ENCODE data around the gene PGLYRP3.

Gene PGLYRP3

DNA sequence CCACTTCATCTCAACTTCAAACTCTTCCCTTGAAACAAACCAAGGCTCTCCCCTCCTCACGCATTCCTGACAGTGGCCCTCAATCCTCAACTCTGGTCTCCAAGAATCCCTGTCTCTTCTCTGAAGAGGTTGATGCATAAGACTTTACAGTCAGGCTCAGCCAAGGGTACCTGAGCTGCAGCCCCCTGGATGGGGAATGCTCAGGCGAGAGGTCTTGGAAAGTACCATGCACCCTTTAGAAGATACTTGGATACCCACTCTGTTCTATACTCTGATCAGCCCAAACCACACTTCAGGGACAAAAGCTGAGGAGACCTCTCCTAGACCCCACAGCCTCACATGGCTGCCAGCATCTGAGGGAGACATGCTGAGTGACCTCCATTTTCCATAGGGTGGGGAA, 536 bp upstream of the PGLYRP3 start:
- DNase-seq, result no peak

DNA sequence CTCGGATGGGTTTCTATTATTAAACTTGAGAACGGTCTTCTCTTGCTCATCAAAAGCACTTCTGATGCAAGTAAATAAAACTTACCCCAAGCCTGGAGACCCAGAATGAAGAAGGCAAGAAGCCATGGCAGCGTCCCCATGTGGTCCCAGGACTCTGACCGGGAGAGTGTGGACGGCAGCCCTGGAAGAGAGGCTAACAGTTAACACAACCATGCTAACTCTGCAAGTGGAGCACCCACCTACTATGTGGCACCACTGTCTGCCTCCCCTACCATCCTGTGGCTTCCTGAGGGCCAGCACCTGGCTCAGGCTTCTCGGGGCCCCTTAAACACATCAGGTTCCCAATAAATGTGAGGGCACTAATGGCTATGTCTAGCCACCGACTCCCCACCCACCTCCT, 2.2 kb downstream of the PGLYRP3 start:
- peak in 1 of 4 experiments; percentile 48 for DNase-seq

DNA sequence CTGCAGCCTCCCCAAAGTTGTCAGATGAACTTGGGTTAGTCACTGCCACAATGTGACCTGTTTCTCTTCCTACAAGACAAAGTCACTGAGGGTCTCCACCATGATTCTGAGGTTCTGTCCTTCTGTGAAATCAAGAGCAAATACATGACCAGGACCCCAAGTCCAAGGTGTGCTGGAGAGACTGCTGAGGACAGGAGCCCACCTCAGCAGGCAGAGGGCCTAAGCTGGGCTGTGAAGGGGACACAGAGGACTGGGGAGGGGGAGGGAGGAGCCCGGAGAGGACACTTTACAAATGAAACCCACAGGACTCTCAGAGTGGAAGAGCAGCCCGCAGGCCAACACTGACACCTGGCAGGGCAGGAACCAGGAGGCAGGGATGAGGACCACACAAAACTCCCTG, 3.3 kb downstream of the PGLYRP3 start:
- no peak for DNase-seq

DNA sequence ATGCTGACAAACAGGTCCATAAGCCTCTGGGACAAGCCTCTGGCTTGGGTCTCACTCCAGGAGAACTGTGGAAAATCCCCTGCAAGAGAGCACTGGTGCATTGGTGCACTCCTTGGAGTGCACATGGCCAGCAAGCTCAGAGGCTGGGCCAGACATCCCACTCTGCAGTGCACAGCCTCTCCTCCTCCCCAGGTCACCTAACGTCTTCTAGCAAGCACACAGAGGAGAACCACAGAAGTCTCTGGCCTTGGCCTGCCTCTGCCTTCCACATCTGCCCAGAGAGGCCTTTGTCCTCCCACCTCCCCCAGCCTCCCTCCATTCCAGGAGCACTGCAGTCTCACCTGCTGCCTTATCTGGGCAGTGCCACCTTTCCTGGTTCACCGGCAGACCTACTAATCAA, 4.2 kb downstream of the PGLYRP3 start:
- DNase-seq, result no peak

DNA sequence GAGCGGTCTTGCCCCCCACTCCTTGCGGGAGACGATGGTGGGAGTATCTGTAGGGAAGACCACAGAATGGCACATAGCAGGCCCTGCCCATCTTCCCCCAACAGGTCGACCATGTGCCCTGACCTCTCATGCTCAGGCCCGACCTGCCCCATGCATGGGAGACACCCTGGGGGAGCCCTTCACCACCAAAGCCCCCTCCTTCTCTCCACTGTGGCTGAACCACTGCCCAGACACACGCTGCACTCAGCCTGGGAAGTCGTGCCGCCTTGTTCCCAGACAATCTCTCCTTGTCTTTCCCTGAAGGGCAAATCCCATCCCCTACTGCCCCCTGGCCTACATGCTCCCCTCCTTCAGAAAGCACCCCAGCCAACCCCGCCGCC, 5.5 kb downstream of the PGLYRP3 start:
- DNase-seq, result no peak

DNA sequence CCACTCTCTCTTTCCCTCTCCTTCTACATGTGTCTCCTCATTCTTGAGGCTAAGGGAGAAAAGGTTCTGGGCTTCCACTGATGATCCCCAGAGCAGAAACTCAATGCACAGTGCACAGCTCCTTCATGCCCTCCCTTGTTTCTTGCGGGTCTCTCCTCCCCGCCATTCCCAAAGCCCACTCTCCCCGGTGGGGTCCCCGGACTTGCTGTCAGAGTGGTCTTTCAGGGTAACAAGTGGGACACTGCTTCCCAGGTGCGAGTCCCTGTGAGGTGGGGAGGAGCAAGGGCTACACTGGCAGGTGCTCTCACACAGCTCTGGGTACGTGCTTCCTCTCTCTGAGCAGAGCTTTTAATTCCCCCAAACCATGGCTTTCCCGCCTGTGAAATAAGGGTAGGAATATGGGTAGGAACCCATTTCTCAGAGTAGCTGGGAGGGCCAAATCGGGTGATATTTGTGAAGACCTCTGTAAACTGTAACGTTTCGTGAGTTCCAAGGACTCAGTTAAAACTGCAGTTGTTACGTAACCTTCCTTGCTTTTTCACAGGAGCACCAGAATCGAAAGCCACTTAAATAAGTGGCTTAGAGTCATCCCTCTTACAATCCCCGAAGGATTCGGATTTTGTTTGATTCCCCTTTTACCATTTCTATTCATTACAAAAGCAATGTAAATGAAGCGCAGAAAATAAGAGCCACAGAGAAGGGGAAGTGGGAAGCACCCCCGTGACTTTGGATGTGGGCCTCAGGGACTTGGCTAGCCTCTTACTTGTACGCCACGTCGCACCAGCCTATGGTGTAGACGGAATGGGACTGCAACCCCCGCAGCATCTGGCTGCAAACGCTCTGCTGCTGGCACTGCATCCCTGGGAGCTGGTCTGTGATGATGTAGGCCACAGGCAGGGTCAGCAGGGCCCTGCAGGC, 6.2 kb downstream of the PGLYRP3 start:
- DNase-seq, result peak; percentile 70 to 76 (median 74)

DNA sequence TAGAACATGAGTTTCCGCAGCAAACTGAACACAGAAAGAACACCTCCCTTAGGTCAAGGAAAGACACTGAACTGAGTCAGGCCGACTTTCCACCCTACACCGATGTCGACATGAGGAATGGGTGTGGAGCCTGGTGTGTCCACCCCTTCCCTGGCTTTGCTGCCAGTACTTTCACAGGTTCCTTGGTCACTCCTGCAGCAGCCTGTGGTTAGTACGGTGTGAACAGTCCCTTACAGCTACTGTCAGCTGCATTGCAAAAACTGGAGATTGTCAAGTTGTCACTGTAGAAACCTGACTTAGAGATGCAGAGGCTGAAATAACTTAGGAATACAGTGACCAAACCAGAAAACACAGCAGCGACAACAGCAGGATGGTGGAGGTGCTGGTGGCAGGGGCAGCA, 7.1 kb downstream of the PGLYRP3 start:
- DNase-seq, result no peak

DNA sequence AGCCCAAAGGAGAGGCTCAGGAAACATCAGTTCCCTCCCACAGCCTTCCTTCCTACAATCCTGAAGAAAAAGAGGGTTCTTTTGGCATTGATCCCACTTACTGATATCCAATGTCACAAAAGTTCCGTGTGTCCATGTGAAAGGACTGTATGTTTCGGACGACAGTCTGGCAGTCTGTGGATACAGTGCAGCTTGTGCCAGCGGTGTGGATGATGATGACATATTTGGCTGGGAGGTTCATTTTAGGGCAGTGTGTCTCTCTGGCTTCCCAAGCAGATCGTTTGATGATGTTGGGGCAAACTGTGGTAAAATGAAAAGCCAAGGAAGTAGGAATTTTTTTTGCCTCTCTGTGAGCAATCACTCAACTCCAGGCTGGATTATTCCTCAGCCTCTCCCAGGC, 10.4 kb downstream of the PGLYRP3 start:
- no peak for DNase-seq

DNA sequence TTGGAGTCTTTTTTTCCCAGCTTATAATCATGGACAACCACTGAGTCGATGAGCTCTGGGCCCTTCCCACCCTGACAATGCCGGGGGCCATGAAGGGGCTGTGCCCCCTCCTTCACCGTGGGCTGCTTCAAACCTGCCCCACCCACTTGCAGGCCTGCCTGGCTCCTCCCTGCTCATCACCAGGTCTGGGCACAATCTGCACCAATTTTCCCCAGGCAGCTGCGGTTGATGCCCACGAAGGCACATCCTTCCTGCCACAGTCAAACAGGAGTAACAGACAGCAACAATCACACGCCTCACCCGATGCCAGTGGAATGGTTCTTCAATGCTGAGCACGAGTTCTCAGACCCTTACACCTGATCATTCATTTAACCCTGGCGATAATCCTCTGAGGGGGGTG, 18.9 kb downstream of the PGLYRP3 start:
- no peak for DNase-seq

DNA sequence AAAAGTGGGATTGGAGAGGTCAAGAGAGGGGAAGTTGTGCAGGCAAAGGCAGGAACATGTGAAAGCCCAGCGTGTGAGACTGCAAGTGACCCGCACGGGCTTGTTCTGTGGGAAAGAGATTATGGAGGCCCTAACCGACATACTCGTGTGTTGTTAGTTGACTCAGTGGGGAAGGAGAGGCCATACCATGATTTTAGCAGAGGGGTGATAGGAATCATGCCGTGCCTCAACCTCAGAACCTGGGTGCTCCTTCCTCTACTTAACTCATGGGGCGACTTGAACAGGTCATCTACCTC, 19.3 kb downstream of the PGLYRP3 start:
- peak in 1 of 4 experiments; percentile 14 for DNase-seq

DNA sequence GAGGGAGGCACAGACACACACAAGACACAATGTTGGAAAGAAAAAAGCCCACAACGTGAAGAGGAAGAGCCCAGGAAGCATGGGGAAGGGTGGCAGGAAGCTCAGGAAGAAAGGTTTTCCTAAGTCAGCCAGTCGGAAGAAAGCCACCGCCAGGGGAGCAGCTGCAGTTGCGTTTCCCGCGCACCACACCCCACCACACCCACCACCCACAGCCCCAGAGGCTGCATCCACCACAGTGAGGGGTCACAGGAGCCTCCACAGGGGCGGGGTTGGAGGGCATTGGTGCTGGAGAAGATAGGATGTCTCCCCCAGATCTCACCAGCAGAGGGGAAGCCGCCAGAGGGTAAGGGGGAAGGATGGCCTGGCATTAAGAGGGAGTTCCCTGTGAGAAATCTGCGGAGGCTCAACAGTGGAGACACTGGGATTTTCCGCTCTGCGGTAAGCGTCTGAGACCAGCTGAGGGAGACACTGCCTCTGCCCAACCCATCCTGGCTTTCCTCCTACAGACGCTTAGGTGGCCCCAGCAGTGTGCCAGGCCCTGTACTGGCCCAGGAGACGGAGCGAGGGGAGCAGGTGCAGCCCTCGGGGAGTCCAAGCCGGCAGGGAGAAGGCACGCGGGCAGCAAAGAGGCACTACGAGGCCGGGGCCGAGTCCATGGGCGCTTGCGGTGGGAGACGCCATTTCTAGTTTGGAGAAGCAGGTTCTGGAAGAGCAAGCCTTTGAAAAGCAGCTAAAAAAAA, 19.8 kb downstream of the PGLYRP3 start:
- DNase-seq, result no peak

DNA sequence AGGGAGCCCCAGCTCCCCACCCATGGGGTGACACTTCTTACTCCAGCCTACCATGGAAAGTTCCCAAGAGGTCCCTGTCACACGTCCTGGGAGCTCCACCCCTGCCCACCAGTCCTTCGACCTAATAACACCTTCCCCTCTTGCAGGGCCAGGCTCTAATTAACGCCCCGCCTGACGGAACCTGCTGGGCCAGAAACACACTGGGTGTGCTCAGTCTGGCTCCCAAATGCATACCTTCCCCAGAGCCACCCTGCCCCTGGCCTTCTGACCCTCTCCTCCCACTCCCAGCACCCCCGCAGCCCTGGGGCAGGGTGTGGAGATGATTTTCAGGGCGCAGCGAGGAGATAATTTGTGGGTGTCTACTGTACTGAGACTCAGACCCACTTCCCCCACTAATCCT, 20.6 kb downstream of the PGLYRP3 start:
- no peak for DNase-seq

DNA sequence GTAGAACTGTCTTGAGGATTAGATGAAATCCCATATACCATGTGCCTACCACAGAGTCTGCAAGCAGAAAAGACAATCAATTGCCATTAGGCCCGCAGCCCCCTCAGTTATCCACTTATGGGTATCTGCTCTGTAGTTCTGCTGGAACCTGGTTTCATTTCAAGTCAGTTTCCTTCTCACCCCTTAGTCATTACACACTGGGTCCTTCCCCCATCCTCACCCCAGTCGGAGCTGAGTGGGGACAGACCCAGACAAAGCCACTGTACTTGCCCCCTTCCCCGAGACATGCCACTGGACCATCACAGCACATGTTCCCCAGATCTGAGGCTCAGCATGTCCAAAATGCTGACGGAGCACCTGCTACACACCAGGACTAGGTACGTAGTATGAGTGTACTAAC, 21.2 kb downstream of the PGLYRP3 start:
- no peak for DNase-seq

DNA sequence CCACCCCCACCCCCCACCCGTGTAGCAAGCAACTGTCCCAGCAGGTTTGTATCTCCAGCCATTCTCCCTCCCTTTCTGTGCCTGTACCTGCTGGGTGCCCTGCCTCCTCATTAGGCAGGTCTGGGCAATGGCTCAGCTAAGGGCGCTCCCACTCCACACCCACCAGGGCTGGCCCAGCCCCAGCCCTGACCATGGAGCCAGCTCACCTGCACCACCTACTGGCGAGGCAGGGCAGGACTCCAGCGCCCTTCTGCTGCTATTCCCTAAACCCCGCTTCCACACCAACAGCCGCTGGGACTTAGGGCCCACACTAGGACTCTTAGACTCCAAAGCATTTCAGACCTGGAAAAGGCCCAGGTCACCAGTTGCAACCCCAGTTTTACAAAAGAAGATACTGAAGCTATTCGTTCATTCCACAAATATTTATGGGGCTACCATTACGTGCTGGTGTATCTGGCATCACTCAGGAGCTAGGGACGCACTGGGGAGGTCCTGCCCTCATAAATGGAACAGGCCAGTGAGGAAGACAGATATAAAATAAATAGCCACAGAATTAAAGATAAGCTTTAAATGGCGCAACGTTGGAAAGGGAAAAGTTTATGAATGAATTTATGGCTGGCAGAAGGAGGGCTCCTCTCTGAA, 24.0 kb downstream of the PGLYRP3 start:
- DNase-seq, result peak; percentile 35 to 63 (median 47)

DNA sequence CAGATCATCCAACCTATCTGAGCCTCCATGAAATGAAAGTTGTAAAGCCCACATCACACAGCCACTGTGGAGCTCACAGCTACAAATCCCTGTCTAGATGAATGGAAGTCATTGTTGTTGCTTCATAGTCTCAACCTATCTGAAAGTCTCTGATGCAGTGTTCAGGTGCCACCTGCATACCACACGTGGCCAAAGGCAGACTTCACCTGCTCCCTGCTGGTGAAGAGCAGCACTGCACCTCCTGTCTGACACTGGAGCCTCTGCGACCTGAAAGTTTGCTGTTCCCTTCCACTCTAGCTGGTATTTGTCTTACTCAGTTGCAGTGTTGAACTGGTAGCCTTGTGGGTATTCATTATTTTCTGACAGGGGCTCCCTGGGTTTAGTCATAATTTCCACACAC, 34.9 kb downstream of the PGLYRP3 start:
- DNase-seq, result peak; percentile 19 to 61 (median 40)

DNA sequence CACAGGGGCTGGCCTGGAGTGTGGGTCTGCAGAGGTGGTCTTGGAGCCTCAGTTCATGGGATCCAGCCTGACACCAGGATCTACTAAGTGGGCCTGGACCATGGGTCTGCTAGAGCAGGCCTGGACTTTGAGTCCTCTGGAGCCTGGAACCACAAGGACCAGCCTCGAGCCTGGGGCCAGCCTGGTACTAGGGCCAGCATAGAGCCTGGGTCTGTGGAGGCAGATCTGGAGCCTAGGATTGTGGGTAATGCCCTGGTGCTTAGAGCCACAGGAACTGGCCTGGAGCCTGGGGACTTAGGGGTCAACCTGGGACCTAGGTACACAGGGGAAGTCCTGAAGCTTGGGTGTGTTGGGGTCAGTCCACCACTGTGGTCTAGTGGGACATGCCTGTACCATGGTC, 40.6 kb downstream of the PGLYRP3 start:
- DNase-seq, result no peak

DNA sequence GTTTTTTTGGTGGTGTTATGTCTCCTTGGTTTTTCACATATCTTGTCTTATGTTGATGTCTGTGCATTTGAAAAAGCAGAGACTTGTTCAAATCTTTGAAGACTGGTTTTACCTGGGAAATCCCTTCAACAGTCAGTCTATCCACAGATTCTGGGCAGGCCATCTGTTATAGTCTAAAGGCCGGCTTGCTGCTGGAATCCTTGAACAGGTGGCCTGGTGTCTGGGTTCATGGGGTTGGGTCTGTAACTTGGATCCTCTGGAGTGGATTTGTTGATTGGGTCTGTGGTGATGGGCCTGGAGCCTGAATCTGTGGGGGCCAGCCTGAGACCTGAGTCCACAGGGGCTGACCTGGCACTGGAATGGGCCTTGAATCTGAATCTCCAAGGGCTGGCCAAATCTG, 41.0 kb downstream of the PGLYRP3 start:
- no peak for DNase-seq

DNA sequence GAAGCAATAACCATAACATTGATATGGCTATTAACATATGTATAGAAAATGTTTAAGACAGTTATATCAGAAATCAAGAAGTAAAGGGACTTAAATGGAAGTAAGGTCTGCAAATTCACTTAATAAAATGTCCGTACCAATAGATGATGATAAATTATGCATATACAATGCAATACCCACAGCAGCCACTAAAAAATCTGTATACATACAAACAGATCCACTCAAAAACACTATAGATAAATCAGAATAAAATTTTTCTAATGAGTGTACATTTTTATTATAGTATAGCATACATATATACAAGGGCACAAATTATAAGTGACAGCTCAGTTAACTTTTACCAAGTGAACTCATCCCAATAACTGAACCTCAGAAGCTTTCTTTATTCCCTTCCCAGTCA, 47.3 kb downstream of the PGLYRP3 start:
- no peak for DNase-seq

DNA sequence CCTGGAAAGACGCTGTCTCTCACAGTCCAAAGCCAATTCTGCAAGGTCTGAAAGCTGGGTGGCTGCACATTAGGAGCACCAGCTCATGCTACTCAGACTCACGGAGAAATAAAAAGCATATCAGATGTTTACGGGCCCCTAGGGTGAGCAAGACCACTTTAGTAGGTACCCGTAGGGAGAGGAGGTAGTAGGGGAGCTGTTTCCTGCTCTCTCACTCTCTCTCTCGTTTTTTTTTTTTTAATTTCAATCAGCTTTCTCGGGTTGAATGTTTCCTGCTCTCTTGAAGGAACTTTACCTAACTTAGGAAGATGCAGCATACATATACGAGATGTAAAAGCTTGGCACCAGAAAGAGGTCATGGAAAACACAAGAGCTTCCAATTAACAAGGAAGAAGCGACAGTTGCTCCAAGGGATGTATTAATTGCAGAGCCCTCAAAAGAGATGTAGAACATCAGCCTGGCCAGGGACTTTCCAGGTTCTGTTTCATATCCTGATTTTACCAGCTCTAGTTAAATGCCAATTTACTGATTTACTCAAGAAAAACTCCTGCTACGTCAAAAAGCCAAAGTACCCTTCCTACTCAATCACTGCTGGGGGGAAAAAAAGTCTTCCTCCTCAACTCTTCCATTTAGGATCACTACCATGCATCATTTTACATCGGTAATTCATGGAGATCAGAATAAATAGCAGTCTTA, 50.1 kb downstream of the PGLYRP3 start:
- DNase-seq, result peak; percentile 35 to 47 (median 46)

DNA sequence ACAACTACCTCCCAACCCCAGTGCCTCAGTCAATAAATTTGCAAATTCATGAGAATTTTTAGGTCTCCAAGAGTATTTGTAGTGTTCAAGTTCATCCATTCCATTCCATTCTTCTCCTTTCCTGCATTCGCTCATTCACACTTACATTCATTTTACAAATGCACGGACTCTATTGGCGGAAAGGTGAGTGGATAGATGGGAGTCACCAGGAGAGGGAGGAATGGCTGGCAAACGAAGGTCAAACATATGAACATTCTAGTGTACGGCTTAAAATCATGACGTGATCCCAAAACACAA, 50.7 kb downstream of the PGLYRP3 start:
- DNase-seq, result no peak

DNA sequence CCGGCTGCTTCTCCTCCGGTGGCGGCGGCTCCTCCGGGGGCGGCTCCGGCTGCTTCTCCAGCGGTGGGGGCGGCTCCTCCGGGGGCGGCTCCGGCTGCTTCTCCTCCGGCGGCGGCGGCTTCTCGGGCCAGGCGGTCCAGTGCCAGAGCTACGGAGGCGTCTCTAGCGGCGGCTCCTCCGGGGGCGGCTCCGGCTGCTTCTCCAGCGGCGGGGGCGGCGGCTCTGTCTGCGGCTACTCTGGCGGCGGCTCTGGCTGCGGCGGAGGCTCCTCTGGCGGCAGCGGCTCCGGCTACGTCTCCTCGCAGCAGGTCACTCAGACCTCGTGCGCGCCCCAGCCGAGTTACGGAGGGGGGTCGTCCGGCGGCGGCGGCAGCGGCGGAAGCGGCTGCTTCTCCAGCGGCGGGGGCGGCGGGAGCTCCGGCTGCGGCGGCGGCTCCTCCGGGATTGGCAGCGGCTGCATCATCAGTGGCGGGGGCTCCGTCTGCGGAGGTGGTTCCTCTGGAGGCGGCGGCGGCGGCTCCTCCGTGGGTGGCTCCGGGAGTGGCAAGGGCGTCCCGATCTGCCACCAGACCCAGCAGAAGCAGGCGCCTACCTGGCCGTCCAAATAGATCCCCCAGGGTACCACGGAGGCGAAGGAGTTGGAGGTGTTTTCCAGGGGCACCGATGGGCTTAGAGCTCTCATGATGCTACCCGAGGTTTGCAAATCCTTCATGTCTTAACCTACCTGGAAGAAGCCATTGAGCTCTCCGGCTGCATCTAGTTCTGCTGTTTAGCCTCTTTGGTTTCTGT, 51.3 kb downstream of the PGLYRP3 start:
- peak in 3 of 4 experiments; percentile 13 to 46 (median 32) for DNase-seq

DNA sequence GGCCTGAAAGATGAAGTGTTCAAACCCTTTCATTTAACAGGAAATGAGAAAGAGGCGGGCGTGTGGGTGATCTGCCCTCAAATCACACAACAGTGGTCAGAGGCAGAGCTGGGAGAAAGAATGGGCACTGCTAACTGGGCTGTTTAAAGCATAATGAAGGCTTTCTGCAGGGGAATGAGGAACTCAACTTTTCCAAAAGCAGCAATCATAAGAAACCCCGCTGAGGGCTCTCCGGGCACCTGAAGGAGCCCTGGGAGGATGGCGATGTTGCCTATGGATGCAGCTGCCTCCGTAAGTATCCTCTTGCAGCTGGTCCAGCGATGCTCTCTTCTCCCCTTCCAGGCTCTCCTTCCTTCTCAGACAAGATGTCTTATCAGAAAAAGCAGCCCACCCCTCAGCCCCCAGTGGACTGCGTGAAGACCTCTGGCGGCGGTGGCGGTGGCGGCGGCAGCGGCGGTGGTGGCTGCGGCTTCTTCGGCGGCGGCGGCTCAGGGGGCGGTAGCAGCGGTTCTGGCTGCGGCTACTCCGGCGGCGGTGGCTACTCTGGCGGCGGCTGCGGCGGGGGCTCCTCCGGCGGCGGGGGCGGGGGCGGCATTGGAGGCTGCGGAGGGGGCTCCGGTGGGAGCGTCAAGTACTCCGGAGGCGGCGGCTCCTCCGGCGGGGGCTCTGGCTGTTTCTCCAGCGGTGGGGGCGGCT, 52.0 kb downstream of the PGLYRP3 start:
- peak; percentile 42 to 68 (median 66) for DNase-seq
